GM18858 (cell line): ENCODE measurements around the gene IQGAP2.
A peak's percentile ranks its signal among the peaks of the same experiment; 100 is the strongest.

Experiments
- ATAC-seq: cut with Tn5 transposase; IDR thresholded peaks from one replicate; pipeline ENCODE4 v1.9.1; 2021; ENCODE audit not compliant: unreplicated experiment

IQGAP2 gene

DNA sequence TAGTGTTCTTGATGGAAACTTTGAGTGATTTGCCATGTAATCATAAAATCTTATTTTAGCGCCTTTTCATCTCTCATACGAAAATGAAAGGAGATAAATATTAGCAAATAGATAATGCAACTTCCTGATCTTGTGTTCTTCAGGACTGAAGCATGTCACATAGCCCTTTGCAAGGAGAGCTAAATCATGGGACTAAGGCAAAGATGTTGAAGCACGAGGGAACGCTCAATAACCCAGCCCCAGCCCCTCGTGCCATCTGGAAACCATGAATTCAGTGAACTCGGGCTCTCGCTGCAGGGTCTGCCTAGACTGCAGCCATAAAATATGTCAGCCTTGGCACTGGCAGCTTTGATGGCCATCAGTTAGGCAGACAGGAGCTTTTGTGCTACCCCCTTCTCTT is 161.9 kb downstream of the IQGAP2 start:
- no peak for ATAC-seq

DNA sequence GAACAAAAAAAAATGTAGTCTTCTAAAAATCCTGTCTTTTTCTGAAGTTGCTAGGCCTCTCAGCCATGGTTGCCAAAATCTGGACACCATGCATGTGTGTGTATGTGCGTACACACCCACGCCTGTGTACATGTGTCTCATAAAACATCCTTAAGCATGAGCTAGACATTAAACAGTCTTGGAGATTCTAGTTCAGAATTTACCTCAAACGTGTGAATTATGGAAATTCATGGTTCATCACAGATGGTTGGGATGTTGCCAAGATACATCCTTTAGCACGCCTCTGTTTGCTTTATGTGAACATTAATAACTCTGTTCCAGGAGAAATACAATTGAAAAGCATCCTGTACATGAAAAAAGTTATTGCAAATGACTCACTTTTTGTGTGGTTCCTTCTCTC is 167.1 kb downstream of the IQGAP2 start:
- ATAC-seq: no peak

DNA sequence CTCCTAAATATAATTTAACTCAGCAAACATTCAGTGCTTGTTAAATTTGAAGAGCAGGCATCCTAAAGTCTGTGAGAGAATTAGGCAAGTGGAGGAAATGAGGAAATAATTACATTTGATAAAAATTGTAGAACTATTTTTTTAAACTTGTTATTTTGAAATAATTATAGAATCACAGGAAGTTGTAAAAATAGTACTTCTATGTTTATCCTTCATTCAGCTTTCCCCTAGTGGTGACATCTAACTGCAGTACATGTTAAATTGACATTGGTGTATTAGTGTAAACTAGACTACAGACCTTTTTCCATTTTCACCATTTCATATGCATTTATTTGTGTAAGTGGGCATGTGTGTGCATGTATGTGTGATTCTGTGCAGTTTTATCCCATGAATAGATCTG is 168.5 kb downstream of the IQGAP2 start:
- no peak for ATAC-seq

DNA sequence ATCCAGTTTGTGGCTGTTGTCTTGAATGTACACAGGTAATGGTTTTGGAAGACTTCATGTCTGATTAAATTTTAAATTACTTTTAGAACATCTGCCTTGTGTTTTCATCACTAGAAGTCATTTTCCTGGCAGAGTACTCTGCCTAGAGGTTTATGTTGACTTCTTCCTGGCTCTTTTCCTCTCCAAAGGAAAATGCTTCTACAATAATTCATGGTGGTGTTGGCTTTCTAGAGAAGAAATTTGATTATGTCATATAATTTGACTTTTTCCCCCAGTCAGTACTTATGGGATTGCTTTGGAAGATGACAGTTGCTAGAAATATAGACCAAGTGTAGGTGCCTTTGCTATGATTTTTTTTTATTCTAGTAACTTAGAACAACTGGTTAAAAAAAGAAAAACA is 173.4 kb downstream of the IQGAP2 start:
- no peak for ATAC-seq

DNA sequence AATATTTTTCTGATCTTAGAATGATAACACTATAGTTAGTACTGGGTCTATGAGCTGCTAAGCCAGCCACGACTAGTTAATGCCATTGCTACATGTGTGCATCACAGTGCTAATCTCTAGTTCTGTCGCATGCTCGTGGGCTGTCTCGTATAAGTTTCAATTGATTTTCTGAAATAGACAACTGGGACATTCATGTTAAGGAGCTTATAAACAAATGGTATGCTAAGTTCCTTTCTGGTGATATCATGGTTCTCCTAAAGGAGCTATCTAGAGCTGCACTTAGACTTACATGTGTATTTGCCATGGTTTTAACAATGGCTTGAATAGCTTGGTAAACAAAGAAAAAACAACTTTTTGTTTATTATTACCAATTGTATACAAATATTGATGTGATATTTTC is 173.9 kb downstream of the IQGAP2 start:
- no peak for ATAC-seq

DNA sequence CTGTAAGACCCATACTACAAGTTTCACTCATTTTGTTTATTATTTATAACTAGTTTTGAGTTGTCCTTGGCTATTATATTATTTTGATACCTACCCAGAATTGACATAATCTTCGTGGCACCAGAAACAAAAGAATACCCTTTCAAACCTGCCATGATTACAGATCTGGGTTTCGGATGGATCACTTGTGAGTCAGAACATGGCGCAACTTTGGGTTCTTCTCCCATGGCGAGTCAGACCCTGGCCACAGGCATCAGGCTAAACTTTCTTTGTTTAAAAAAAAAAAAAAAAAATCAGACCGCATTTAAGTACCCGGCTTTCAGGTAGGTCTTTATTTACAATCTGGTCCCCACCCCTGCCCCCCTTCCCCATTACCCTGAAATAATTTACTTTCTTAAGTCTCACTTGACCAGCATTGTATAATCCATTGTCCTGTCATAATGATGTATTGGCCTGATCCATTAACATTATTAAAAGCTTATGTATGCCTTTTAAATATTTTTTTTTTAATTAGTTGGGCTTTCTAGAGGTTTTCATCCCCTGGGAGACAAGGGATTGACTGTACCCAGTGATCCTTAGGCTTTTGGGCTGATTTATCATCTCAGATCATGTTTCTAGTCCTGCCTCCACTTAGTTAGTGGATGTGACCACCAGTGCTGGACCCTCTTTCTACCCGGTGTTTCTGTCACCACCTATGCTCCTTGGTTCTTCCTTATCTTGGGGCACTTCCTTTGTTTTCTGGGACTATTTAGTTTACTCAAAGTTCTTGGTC is 176.3 kb downstream of the IQGAP2 start:
- ATAC-seq: no peak

DNA sequence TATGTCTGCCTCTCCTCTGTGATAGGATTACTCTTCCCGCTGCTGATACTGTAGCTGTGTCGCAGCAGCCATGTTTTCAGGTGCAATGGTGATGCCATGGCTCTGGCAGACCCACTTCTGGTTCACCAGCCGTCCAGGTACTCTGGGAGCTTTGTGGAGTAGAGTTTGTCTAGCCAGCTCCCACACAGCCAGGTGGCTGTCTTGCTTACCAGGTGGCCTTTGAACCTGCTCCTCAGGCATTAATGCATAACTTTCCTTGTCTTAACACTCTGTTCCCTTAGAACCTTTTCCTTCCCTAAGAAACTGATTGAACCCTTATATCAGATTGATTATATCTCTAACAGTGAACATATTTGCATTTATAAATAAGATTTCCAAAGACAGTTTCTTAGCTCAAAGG is 177.9 kb downstream of the IQGAP2 start:
- ATAC-seq: no peak

DNA sequence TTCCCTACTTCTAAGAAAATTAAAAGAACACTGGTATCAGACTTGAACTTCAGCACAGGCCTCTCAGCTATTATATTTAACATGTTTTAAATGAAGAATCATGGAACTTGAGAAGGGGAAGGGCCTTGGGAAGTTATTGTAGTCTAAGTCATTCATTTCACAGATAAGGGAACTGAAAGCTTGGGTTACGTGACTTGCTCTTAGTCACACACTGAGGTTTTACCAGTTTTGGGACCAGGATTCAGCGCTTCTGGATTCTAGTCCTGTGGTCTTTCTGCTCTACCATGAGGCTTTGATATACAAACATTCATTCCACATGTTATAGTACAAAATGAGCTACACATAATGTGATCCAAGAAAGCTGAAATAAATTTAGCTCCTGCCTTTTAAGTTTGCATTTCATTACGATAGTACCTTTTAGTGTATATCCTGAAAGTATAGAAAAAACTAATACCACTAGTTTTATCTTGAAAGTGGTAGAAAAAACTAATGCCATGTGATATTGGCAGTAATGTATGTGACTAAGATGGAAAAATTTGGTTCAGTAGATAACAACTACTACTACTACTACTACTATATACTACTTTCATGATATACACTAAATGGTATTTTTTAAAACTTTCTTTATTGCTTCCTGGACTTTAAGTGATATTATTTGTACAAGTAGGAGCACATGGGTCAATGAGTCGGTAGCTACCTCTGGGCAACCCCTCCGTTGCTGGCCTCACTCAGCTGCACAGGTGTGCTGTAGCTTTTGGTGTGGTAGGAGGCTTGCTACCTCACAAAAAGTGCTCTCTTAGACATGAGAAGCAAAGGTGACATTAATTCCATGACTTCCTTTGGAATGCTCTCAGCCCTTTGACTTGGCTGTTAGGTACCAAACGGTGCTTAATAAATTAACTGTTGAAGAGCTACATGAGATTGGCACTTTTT is 179.4 kb downstream of the IQGAP2 start:
- peak; percentile 92 for ATAC-seq

DNA sequence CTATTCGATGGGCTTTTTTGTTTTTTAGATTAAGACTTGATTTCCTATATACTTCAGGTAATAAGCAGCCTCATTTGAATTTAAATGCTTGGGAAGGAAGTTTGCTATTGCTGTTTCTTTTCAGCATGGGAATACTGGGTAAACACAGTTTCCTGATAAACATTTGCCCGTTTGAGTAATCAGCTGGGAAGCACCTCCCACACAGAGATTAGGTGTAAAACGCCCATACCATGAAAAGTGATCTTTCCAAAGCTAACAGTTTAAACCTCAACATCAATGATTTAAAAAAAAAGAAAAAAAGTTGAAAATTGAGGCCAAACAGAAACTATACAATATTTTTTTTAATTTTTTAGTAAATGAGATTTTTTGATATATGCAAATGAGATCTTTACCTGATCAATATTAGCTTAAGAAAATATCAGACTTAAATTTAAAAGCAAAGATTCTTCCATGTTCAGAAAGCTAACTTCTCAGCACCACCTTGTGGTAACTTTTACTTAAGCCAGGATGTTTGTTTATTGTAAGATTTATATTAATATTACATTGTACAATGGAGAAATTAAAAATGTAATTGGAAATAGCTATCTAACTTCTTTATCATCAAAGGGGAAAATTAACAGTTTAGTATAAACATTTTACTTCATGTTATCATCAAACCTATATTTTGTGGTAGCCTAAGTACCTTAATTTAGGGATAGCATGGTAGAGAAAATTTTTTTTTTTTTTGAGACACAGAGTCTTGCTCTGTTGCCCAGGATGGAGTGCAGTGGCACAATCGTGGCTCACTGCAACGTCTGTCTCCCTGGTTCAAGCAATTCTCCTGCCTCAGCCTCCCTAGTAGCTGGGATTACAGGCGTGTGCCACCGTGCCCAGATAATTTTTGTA is 180.3 kb downstream of the IQGAP2 start:
- no peak for ATAC-seq

DNA sequence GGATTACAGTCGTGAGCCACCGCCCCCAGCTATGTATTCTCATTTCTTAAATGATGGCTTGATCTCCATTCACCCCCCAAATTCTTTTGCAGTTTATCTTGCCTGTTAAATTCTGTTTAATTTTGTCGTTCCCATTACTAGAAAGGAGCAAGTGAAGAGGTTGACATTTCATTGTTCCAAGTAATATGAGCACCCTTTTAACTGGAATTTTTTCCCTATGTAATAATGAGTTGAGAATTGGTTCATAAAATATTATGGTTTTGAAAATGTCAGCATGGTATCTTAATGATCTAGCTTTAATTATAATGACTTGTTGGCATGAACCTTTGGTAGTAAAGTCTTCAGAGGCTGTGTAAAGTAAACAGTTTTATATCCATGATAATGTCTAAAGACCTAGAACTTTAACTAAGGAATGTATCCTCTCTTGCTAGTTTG is 182.7 kb downstream of the IQGAP2 start:
- no peak for ATAC-seq

DNA sequence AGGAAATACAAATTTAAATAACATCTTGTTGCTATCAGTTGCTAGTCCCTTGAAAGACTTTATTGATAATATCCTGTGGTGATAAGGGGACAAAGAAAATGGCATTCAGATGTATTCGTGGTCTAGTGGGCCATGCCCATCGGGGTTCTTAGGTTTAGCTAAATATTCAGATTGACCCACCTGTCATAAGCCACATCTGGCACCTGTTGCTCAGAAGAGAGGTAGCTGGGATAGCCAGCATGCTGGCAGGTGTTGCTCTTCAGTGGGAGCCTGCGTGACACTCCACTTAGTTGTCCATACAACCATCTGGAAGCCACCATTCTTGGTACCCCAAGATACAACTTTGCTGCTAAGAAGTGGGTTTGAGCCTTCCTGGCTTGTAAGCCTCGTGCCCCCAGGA is 183.4 kb downstream of the IQGAP2 start:
- ATAC-seq: no peak

DNA sequence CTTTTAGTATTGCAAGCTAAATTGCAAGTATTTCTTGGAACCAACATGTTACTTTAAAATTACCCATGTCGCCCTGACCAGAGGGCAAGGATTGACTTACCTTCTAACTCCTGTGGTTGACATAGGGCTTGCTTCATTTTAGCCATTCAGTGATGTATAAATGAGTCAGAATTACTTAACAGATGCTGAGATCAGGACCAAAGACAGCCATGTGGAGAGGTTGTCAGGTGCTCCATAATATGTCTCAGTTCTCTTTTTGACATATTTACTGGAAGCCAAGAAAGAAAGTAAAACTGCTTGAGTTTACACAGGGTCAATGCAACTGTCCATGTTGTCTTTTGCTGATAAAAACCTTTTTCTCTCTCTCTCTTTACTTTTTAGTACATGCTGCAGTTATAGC is 186.9 kb downstream of the IQGAP2 start:
- peak; percentile 95 for ATAC-seq

DNA sequence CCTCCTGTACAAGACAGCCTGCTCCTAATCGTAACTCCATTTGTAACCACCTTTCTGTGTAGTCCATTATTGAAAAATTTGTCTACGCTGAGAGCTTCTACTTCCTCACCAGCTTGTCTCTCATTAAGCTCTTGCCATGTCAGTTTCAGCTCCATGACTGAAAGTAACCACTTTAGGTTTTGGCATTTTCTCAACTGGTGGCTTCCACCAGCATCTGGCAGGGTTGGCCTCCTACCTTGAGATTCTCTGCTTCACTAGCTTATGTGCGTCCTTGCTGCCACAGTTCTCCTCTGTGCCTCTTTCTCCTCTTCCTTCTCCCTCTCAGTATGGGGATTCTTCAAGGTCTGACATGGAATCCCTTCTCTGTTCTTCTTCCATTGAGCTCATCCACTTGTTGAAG is 188.3 kb downstream of the IQGAP2 start:
- no peak for ATAC-seq

DNA sequence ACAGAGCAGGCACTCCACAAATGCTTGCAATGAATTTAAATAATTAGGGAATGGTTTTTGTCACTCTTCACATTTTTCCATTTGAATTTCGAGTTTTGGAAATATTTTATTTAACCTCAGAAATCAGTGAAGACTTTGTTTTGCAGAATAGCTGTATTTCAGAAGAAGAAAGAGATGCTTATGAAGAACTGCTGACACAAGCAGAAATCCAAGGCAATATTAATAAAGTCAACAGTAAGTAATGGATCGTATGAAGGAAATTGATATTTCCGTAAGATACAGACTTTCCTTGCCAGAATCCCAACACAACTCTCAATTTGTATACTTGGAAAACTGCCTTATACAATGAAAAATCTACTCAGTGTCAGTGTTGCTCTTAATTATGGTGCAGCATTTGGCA is 189.6 kb downstream of the IQGAP2 start:
- no peak for ATAC-seq

DNA sequence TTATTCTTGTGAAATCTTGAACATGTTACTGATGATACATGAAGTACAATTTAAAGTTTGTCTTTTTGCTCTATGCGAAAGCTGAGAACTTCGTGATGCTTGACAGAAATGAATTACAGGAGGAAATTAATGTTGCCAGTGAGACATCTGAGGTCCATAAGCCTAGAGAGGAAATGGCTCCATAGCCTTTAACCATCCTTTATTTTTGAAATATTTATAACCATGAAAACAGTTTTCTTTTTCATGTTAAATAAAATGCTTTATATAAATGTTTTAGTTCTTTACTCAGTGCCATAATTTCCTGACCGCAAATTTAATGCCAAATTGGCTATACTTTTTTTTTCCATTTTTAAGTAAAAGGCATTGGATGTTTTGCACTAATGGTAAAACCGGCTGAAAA is 191.0 kb downstream of the IQGAP2 start:
- no peak for ATAC-seq

DNA sequence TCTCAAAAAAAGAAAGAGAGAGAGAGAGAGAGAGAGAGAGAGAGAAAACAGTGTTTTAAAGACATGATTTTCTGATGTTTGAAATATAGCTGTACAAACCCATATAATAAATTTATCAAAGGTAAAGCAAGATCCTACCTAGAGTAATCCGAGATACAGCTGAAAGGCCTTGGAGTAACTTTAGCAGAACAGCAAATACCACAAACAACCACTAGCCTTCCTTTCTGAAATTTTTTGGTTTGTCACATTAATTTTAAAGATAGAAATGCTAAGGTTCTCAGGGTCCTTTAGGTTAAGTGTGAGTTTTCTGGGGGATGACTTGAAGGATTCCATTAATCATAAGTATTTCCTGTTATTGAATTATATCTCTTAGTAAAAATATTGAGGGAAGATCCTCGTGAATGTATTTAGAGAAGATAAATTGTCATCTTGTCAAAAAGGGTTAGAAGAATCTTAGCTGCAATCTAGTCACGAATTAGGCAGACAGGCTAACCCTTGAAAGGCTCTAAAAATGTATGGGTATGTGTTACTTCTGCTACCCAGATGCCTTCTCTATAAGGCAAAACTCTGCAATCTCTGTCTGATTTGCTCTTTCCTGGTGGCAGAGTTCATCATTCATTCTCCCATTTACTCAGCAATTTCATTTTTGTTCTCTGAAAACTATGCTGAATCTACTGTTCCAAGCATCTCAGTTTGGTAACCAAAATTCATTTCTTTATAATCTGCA is 192.8 kb downstream of the IQGAP2 start:
- no peak for ATAC-seq

DNA sequence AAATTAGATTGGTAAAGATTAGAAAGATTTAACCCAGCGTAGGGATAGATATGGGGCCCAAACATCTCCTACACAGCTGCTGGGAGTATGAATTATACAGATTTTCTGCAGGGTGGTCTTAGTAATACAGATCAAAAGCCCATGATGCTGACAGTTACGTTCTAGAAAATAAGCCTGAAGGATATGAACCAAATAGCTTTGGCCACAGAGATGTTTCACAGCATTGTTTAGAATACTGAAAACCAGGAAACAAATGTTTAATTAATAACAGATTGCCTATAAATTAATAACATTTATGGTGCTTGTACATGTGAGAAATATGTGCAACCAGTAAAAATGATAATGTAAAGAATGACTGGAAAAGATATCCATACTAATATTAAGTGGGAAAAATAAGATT is 195.4 kb downstream of the IQGAP2 start:
- ATAC-seq: no peak

DNA sequence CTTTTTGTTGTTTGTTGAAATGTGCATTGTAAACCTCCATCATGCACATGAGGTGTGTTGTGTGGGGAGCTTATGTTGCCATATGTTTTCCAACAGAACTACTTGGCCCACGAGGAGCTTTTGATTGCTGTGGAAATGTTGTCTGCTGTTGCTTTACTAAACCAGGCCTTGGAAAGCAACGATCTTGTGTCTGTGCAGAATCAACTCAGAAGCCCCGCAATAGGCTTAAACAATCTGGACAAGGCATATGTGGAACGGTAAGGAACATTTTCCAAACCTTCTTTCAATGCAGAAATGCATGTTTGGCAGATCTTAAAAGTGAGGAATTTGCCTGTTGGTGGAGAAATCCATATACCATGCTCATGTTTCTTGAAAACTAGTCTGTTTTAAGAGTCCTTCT is 197.6 kb downstream of the IQGAP2 start:
- no peak for ATAC-seq

DNA sequence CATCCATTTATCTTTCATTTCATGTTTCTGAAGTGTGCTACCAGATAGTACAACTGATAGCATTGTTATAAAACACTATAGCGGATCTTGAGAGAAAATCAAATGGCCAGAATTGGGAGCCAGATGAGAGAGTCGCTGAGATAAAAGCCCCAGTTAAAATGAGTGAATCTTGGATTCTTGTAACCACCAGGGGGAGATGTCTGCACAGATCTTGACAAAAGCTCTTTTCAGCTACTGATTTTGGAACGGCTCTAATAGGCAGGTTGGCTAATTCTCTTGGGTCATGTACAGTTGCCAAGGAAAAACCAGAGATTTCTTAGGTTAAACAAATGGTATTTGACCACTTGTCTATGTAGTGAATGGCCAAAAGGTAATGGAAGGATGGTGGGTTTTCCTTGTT is 198.4 kb downstream of the IQGAP2 start:
- ATAC-seq: no peak

DNA sequence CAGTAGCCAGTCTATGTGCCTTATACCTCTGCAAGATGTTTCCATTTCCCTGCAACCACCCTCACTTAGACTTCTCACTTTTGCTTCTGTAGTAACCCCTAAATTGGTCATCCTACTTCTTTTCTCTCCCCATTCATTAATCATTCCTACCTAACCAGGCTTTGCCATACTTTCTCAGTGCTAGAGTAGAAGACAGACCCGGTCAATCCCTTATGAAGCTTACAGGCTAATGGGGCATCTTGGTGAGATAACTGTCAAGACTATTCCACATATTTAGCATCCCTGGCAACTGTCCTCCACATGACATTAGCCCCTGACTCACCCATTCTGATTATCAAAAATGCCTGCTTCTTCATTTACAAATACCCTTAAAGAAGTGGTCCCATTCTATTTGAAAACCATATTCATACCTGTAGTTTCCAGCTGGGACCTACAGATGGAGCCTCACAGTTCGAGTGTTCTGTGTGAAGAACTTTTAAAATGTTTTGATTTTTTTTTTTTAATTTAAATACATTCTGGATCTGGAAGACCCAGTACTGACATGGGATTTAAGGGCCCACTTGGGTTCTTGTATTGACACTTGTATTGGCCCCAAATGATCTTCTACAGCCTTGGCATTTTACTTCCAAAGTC is 199.1 kb downstream of the IQGAP2 start:
- ATAC-seq: no peak
